ENCODE data around the gene NOD1. TPM values are rescaled to one million over a fixed set of nuclear protein-coding genes. Genes with fewer than 3 reads are reported as not detected.
"Not testable (repeated sequence)": the region's sequence is repeated elsewhere in the genome, so short reads cannot be mapped to it uniquely, and the experiment has no call there.

Gene NOD1
- polyA plus RNA-seq, 2 of the 4 experiments (the other 2 are of a cell fraction), result 4.8 to 6.5 TPM

- Histone ChIP-seq H3K9me3 (no peaks in the 10 kb centered on the region), H3K4me3 (no peak overlapping the region), H3K4me2 (no peak overlapping the region), H3K4me1 (no peaks in the 10 kb centered on the region), H3K27ac (no peak overlapping the region)
- ATAC-seq, result no peak
- TF ChIP-seq CEBPB (IDR thresholded peaks at IDR 0.05), result no peak
- TF ChIP-seq USF2 (IDR thresholded peaks at IDR 0.05), result no peak
- no peak for TF ChIP-seq ESRRA (IDR thresholded peaks at IDR 0.05; ENCODE audit: borderline replicate concordance, low read length)
- no peak for TF ChIP-seq HOXA7 (CRISPR knock-in tag; IDR thresholded peaks at IDR 0.05)
- no peak for TF ChIP-seq SMC3 (IDR thresholded peaks at IDR 0.05)
- TF ChIP-seq BHLHE40 (IDR thresholded peaks at IDR 0.05; ENCODE audit: low read depth, low read length), result no peak
- no peak for TF ChIP-seq ATOH8 (CRISPR knock-in tag; IDR thresholded peaks at IDR 0.05; ENCODE audit: low read depth)
- no peak for TF ChIP-seq KDM1A (IDR thresholded peaks at IDR 0.05; ENCODE audit: low read depth)
- no peak for TF ChIP-seq ZFP36 (IDR thresholded peaks at IDR 0.05; ENCODE audit: borderline replicate concordance, partially characterized antibody)
- no peak for TF ChIP-seq MAFK (IDR thresholded peaks at IDR 0.05; ENCODE audit: partially characterized antibody)
- TF ChIP-seq EHMT2 (IDR thresholded peaks at IDR 0.05; ENCODE audit: low read depth), result no peak
- TF ChIP-seq FOSB (CRISPR knock-in tag; IDR thresholded peaks at IDR 0.05), result no peak
- no peak for TF ChIP-seq CBX2 (IDR thresholded peaks at IDR 0.05; ENCODE audit: borderline replicate concordance, low read depth)
- no peak for TF ChIP-seq KDM5A (IDR thresholded peaks at IDR 0.05)
- no peak for TF ChIP-seq JUNB (IDR thresholded peaks at IDR 0.05)
- no peak for TF ChIP-seq NPAS2 (CRISPR knock-in tag; IDR thresholded peaks at IDR 0.05; ENCODE audit: borderline replicate concordance)
- no peak for TF ChIP-seq EHF (CRISPR knock-in tag; IDR thresholded peaks at IDR 0.05)
- POLR2A ChIA-PET, result no interaction called here
- DNase-seq (ENCODE audit: low read depth in 1 of 2, low spot score in 1 of 2), result no peak
- WGBS (ENCODE audit: missing lambda C conversion rate), result 52% methylated on average over 3 of the region's 3 CpGs
- CTCF ChIA-PET, result interaction anchor here (1.0 to 2.0 kb wide), 2 partner anchors 143 to 146 kb away, joined by 3 to 8 read pairs; no protein-coding TSS in a partner anchor
- FAIRE-seq, result no peak
Observed at GRCh38 chr7:30421647-30422196, 56.9 kb downstream of the NOD1 start.

GRCh38 chr7:30420662-30421061 is 57.9 kb downstream of the NOD1 start:
- DNase-seq (ENCODE audit: low read depth in 1 of 2, low spot score in 1 of 2) (no peak), FAIRE-seq (no peak), ATAC-seq (no peak; a peak in 1 of 6 replicates)
- ChIA-PET POLR2A (no interaction called here), CTCF (no interaction called here)
- H3K27ac ChIP-seq, result no peak overlapping the region
- H3K9me3 ChIP-seq, result no peaks in the 10 kb centered on the region
- TF ChIP-seq REST (IDR thresholded peaks at IDR 0.05) (no peak), MAFK (IDR thresholded peaks at IDR 0.05; ENCODE audit: partially characterized antibody) (no peak), ZFP36 (IDR thresholded peaks at IDR 0.05; ENCODE audit: borderline replicate concordance, partially characterized antibody) (no peak)
- no peaks in the 10 kb centered on the region for H3K4me1 ChIP-seq
- H3K4me3 ChIP-seq, result no peak overlapping the region
- H3K4me2 ChIP-seq, result no peak overlapping the region
- 75% methylated on average over 3 of the region's 3 CpGs for WGBS (ENCODE audit: missing lambda C conversion rate)

- H3K27ac ChIP-seq; H3K4me1 ChIP-seq; FAIRE-seq; ATAC-seq; H3K4me2 ChIP-seq; H3K9me3 ChIP-seq; DNase-seq (ENCODE audit: low read depth in 1 of 2, low spot score in 1 of 2); CTCF ChIA-PET; POLR2A ChIA-PET; H3K4me3 ChIP-seq: not testable (repeated sequence)
- WGBS (ENCODE audit: missing lambda C conversion rate), result 96% methylated on average over 16 of the region's 26 CpGs
Observed at GRCh38 chr7:30420080-30420479, 58.5 kb downstream of the NOD1 start.

Data from A549 (cell line).